CD4-positive, alpha-beta T cell (primary cell): ENCODE data around the gene ZGLP1. TPM values are rescaled to one million over a fixed set of nuclear protein-coding genes. Genes with fewer than 3 reads are reported as not detected.

ENCODE experiments used
- ATAC-seq: fragments of 200-7000 bp; cut with Tn5 transposase; one replicate; pipeline ENCODE4 v1.10.0; 2022; ENCODE audit warnings: mild to moderate bottlenecking; ENCODE audit not compliant: poor library complexity
- CTCF ChIA-PET: fragments of 350-600 bp; sonication (Branson Sonifier 250); formaldehyde crosslinking; loops from one replicate; lab custom pipeline; 2021; ENCODE audit warnings: antibody characterized with exemption, inconsistent platforms; lab: Charles Lee
- POLR2A ChIA-PET: fragments of 350-600 bp; sonication (Branson Sonifier 250); formaldehyde crosslinking; loops from one replicate; lab custom pipeline; 2021; ENCODE audit warnings: antibody characterized with exemption, inconsistent platforms; lab: Charles Lee
- DNase-seq, 14 experiments: peaks; one replicate each; pipeline ENCODE4 v3.0.0-alpha.2; 2013 to 2020; ENCODE audit warnings: mixed read lengths in 2 of 14
- H3K27ac ChIP-seq, 2 donors: one replicate each; pipeline versions ENCODE4 v1.5.1 to v1.7.0; 2013; ENCODE audit warnings: low read length in 2 of 2, low read depth in 1 of 2, mild to moderate bottlenecking in 1 of 2
- H3K27me3 ChIP-seq, 2 experiments: 1 replicate in 1 of 2; 2 replicates in 1 of 2; pipeline versions ENCODE4 v1.6.1 to v1.7.0; 2013; ENCODE audit warnings: low read length in 2 of 2, control low read depth in 1 of 2, mild to moderate bottlenecking in 1 of 2, moderate library complexity in 1 of 2; ENCODE audit not compliant: insufficient read depth in 2 of 2, control insufficient read depth in 1 of 2
- H3K36me3 ChIP-seq: one replicate; pipeline ENCODE4 v1.6.1; 2013; ENCODE audit warnings: low read length, control low read depth; ENCODE audit not compliant: insufficient read depth
- H3K4me1 ChIP-seq: one replicate; pipeline ENCODE4 v1.6.1; 2013; ENCODE audit warnings: low read length, control low read depth; ENCODE audit not compliant: insufficient read depth
- H3K4me3 ChIP-seq: one replicate; pipeline ENCODE4 v1.5.1; 2013; ENCODE audit warnings: mild to moderate bottlenecking, low read length, moderate library complexity
- H3K9me3 ChIP-seq, 2 experiments: 1 replicate in 1 of 2; 2 replicates in 1 of 2; pipeline versions ENCODE4 v1.6.1 to v1.7.0; 2013; ENCODE audit warnings: low read length in 2 of 2, mild to moderate bottlenecking in 2 of 2, control low read depth in 1 of 2, moderate library complexity in 1 of 2; ENCODE audit not compliant: control insufficient read depth in 1 of 2, insufficient read depth in 1 of 2
- H3K27ac Mint-ChIP-seq: one replicate; pipeline ENCODE4 v1.8.0; 2020; ENCODE audit warnings: mixed read lengths
- H3K27me3 Mint-ChIP-seq: one replicate; pipeline ENCODE4 v1.8.0; 2021; ENCODE audit warnings: mixed read lengths
- H3K36me3 Mint-ChIP-seq: one replicate; pipeline ENCODE4 v1.8.0; 2021; ENCODE audit warnings: low read depth, mixed read lengths
- H3K4me1 Mint-ChIP-seq: one replicate; pipeline ENCODE4 v1.8.0; 2021; ENCODE audit warnings: low read depth, mixed read lengths
- H3K4me3 Mint-ChIP-seq: one replicate; pipeline ENCODE4 v1.8.0; 2020; ENCODE audit warnings: mild to moderate bottlenecking, mixed read lengths
- H3K9me3 Mint-ChIP-seq: one replicate; pipeline ENCODE4 v1.8.0; 2020; ENCODE audit warnings: mixed read lengths
- intact Hi-C, 2 experiments: fragments of 100-400 bp; cut with DNase I in 1 of 2; cut with micrococcal nuclease in 1 of 2; formaldehyde crosslinking; loops; one replicate each; pipeline versions ENCODE4 v1.15.1 to v1.9.0; 2023 to 2025; cut with DNase I, micrococcal nuclease
- total RNA-seq, 174 experiments: library from RNA in 2 of 174; stranded (reverse) in 2 of 174; gene quantifications; one replicate each; pipeline ENCODE4 v1.2.3 and lab custom pipeline; 2021 to 2026
- TF ChIP-seq, protein P1 (sequence below): fragments of 200-600 bp; IDR thresholded peaks from one replicate; pipeline ENCODE4 v1.8.0; 2022; ENCODE audit warnings: antibody characterized with exemption, mild to moderate bottlenecking

The ZGLP1 gene
- total RNA-seq, 2 experiments from 2014 or later = 1.6 to 2.6 TPM

DNA sequence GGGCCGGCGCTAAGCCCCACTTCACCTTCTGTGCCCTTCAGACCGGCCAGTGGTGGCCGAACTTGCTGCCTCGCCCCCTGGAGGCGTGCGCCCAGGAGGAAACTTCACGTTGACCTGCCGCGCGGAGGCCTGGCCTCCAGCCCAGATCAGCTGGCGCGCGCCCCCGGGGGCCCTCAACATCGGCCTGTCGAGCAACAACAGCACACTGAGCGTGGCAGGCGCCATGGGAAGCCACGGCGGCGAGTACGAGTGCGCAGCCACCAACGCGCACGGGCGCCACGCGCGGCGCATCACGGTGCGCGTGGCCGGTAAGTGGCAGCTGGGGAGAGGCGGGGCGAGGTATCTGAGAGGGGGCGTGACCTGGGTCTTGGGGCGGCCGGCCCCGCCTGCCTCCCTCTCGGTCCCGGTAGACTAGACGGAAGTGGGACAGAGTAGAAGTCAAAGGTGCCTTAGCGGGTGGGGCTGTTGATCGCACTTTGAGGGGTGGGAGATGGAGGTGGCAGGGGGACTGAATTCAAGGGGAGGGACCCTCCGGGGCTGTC lies 14.2 kb downstream of the ZGLP1 start:
- Mint-ChIP-seq H3K27me3 (peaks cover 60% of the 10 kb centered on the region), H3K27ac (no peak overlapping the region), H3K36me3 (no peaks in the 10 kb centered on the region), H3K4me1 (peaks cover 38% of the 10 kb centered on the region), H3K9me3 (no peaks in the 10 kb centered on the region), H3K4me3 (peak overlapping the region; percentile 81)
- POLR2A ChIA-PET = interaction anchor here (2.2 kb wide), 1 partner anchor 25 kb away, joined by 10 read pairs; the partner anchor contains the start of gene ICAM1
- peak; percentile 71 for ATAC-seq
- H3K27ac ChIP-seq = no peak overlapping the region
- peaks cover 53 to 56% of the 10 kb centered on the region in 2 experiments for H3K27me3 ChIP-seq
- H3K9me3 ChIP-seq = peaks cover 0 to 48% of the 10 kb centered on the region in 2 experiments
- peak; percentile 44 to 89 (median 64) for DNase-seq
- H3K36me3 ChIP-seq = no peaks in the 10 kb centered on the region
- TF ChIP-seq, protein P1, sequence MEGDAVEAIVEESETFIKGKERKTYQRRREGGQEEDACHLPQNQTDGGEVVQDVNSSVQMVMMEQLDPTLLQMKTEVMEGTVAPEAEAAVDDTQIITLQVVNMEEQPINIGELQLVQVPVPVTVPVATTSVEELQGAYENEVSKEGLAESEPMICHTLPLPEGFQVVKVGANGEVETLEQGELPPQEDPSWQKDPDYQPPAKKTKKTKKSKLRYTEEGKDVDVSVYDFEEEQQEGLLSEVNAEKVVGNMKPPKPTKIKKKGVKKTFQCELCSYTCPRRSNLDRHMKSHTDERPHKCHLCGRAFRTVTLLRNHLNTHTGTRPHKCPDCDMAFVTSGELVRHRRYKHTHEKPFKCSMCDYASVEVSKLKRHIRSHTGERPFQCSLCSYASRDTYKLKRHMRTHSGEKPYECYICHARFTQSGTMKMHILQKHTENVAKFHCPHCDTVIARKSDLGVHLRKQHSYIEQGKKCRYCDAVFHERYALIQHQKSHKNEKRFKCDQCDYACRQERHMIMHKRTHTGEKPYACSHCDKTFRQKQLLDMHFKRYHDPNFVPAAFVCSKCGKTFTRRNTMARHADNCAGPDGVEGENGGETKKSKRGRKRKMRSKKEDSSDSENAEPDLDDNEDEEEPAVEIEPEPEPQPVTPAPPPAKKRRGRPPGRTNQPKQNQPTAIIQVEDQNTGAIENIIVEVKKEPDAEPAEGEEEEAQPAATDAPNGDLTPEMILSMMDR = no peak
- CTCF ChIA-PET = interaction anchor here (1.5 kb wide), 1 partner anchor 26 kb away, joined by 6 read pairs; no protein-coding TSS in a partner anchor
- peak overlapping the region; percentile 57 for H3K4me3 ChIP-seq
- H3K4me1 ChIP-seq = peaks cover 58% of the 10 kb centered on the region
- intact Hi-C loops = no loop called here

DNA sequence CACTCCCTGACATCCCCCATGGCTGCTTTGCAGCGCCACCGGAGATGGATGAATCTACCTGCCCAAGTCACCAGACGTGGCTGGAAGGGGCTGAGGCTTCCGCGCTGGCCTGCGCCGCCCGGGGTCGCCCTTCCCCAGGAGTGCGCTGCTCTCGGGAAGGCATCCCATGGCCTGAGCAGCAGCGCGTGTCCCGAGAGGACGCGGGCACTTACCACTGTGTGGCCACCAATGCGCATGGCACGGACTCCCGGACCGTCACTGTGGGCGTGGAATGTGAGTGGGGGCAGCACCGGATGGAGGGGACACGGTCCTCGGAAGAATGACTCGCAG lies 15.3 kb downstream of the ZGLP1 start:
- DNase-seq (peak in 1 of 14 experiments; percentile 34), ATAC-seq (no peak)
- Histone ChIP-seq H3K9me3 (peaks cover 0 to 53% of the 10 kb centered on the region in 2 experiments), H3K36me3 (no peaks in the 10 kb centered on the region), H3K4me3 (no peak overlapping the region), H3K4me1 (peaks cover 68% of the 10 kb centered on the region), H3K27me3 (peaks cover 61 to 66% of the 10 kb centered on the region in 2 experiments), H3K27ac (no peak overlapping the region)
- peaks cover 67% of the 10 kb centered on the region for H3K27me3 Mint-ChIP-seq
- H3K27ac Mint-ChIP-seq = no peak overlapping the region
- peaks cover 44% of the 10 kb centered on the region for H3K4me1 Mint-ChIP-seq
- H3K36me3 Mint-ChIP-seq = no peaks in the 10 kb centered on the region
- no peaks in the 10 kb centered on the region for H3K9me3 Mint-ChIP-seq
- intact Hi-C loops = no loop called here
- TF ChIP-seq, protein P1 = no peak
- no peak overlapping the region for H3K4me3 Mint-ChIP-seq
- CTCF ChIA-PET = no interaction called here
- POLR2A ChIA-PET = no interaction called here

DNA sequence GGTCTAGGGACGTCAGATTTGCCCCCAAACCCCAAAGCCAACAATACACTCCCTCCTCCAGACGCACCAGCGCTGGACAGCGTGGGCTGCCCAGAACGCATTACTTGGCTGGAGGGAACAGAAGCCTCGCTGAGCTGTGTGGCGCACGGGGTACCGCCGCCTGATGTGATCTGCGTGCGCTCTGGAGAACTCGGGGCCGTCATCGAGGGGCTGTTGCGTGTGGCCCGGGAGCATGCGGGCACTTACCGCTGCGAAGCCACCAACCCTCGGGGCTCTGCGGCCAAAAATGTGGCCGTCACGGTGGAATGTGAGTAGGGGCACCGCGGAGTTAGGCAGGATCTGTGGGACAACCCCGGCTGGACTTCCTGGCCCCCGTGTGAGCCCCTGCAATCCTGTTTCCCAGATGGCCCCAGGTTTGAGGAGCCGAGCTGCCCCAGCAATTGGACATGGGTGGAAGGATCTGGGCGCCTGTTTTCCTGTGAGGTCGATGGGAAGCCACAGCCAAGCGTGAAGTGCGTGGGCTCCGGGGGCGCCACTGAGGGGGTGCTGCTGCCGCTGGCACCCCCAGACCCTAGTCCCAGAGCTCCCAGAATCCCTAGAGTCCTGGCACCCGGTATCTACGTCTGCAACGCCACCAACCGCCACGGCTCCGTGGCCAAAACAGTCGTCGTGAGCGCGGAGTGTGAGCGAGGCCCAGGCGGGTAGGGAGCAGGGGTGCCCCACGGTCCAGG lies 15.8 kb downstream of the ZGLP1 start:
- CTCF ChIA-PET = no interaction called here
- Histone ChIP-seq H3K9me3 (peaks cover 0 to 53% of the 10 kb centered on the region in 2 experiments), H3K27me3 (peaks cover 67 to 70% of the 10 kb centered on the region in 2 experiments), H3K36me3 (no peaks in the 10 kb centered on the region), H3K4me3 (no peak overlapping the region), H3K27ac (no peak overlapping the region), H3K4me1 (peaks cover 73% of the 10 kb centered on the region)
- H3K27ac Mint-ChIP-seq = no peak overlapping the region
- H3K4me1 Mint-ChIP-seq = peaks cover 49% of the 10 kb centered on the region
- H3K27me3 Mint-ChIP-seq = peaks cover 73% of the 10 kb centered on the region
- POLR2A ChIA-PET = no interaction called here
- H3K9me3 Mint-ChIP-seq = no peaks in the 10 kb centered on the region
- ATAC-seq (no peak), DNase-seq (peak in 1 of 14 experiments; percentile 19)
- TF ChIP-seq, protein P1 = no peak
- intact Hi-C loops = no loop called here
- peak overlapping the region; percentile 69 for H3K4me3 Mint-ChIP-seq
- H3K36me3 Mint-ChIP-seq = no peaks in the 10 kb centered on the region
